HEK293T (cell line): ENCODE measurements around the gene TCF23.

Experiments
- BHLHE40 ChIP-seq: fragments of 450-650 bp; IDR thresholded peaks from 2 replicates; pipeline ENCODE4 v1.6.1; 2016; ENCODE audit warnings: mild to moderate bottlenecking, moderate library complexity, borderline replicate concordance
- CTBP1 ChIP-seq: fragments of 450-650 bp; IDR thresholded peaks from 2 replicates; pipeline ENCODE4 v1.6.1; 2016; ENCODE audit warnings: borderline replicate concordance
- FOXA1 ChIP-seq: fragments of 450-650 bp; IDR thresholded peaks from 2 replicates; pipeline ENCODE4 v1.6.1; 2016; ENCODE audit warnings: mild to moderate bottlenecking
- FOXM1 ChIP-seq: fragments of 450-650 bp; IDR thresholded peaks from 2 replicates; pipeline ENCODE4 v1.6.1; 2017; ENCODE audit warnings: mild to moderate bottlenecking, borderline replicate concordance
- L3MBTL2 ChIP-seq: fragments of 450-650 bp; conservative IDR thresholded peaks from 2 replicates; pipeline ENCODE4 v1.6.1; 2016; ENCODE audit warnings: mild to moderate bottlenecking
- LEF1 ChIP-seq: fragments of 450-650 bp; IDR thresholded peaks from 2 replicates; pipeline ENCODE4 v1.6.1; 2017; ENCODE audit warnings: mild to moderate bottlenecking, borderline replicate concordance
- NFRKB ChIP-seq: fragments of 450-650 bp; IDR thresholded peaks from 2 replicates; pipeline ENCODE4 v1.6.1; 2016; ENCODE audit warnings: mild to moderate bottlenecking, moderate library complexity
- PKNOX1 ChIP-seq: fragments of 450-650 bp; IDR thresholded peaks from 2 replicates; pipeline ENCODE4 v1.6.1; 2016
- SP1 ChIP-seq: fragments of 450-650 bp; IDR thresholded peaks from 2 replicates; pipeline ENCODE4 v1.6.1; 2017
- TARDBP ChIP-seq: fragments of 450-650 bp; IDR thresholded peaks from 2 replicates; pipeline ENCODE4 v1.6.1; 2016

- TF ChIP-seq FOXA1, result no peak
- no peak for TF ChIP-seq BHLHE40
- TF ChIP-seq LEF1, result no peak
- TF ChIP-seq SP1, result no peak
- TF ChIP-seq PKNOX1, result no peak
- TF ChIP-seq TARDBP, result no peak
- no peak for TF ChIP-seq L3MBTL2
- no peak for TF ChIP-seq NFRKB
- no peak for TF ChIP-seq CTBP1
- TF ChIP-seq FOXM1, result no peak
Observed at GRCh38 chr2:27121906-27122305, 26.9 kb upstream of the TCF23 start.
